22Rv1 (cell line): ENCODE data around the gene LHFPL6.

Source experiments
- CTCF ChIP-seq: fragments of 450-650 bp; IDR thresholded peaks from 2 replicates; pipeline ENCODE4 v1.5.1; 2017; ENCODE audit warnings: mild to moderate bottlenecking
- ZFX ChIP-seq: fragments of 450-650 bp; IDR thresholded peaks from 2 replicates; pipeline ENCODE4 v1.6.1; 2017; ENCODE audit warnings: antibody characterized with exemption, borderline replicate concordance

DNA sequence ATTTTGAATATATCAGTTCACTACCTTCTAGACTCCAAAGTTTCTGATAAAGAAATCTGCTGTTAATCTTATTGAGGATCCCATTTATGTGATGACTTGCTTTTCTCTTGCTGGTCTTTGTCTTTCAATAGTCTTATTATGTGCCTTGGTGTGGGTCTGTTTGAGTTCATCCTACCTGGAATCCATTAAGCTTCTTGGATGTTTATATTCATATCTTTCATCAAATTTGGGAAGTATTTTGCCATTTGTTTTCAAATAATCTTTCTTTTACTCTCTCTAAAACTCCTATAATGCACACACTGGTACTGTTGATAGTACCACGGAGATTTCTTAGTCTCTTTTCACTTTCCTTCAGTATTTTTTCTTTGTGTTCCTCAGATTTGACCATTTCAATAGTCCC, 28.3 kb upstream of the LHFPL6 start:
- TF ChIP-seq CTCF (no peak), ZFX (no peak)
